ENCODE results near the gene IFI44. TPM values are rescaled to one million over a fixed set of nuclear protein-coding genes. Genes with fewer than 3 reads are reported as not detected.

The IFI44 gene
- total RNA-seq, 1 donor from 2014 or later = 80.5 TPM

DNA sequence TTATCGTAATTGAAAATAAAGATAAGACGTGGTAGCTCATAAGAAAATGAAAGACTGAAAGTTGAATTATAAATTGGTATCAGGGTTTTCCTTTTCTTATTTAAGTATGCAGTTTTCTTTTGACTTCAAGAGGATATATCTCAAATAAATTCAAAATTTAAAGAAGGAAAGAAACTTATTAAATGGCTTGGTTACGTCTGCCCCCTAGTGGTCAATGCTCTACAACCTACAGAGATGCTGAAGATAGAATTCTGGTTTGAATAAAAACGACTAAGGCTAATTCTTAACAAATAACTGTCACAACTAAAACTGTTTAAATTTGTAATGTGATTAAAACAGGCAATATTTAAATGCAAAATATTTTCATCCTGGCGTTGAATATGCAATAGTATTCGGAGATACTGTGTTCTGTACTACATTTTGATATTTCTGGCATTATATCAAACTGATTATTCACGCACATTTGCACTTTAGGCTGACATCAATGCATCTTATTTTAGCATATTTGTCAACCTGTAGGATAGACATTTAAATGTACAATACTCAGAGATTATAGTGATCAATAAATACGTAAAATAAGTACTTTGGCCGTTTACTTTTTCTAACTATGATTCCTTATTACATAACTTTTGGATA lies 26.8 kb downstream of the IFI44 start:
- no peaks in the 10 kb centered on the region for H3K9me3 ChIP-seq
- no peak overlapping the region for H3K27ac ChIP-seq
- H3K36me3 ChIP-seq = no peaks in the 10 kb centered on the region
- TF ChIP-seq, protein P1, sequence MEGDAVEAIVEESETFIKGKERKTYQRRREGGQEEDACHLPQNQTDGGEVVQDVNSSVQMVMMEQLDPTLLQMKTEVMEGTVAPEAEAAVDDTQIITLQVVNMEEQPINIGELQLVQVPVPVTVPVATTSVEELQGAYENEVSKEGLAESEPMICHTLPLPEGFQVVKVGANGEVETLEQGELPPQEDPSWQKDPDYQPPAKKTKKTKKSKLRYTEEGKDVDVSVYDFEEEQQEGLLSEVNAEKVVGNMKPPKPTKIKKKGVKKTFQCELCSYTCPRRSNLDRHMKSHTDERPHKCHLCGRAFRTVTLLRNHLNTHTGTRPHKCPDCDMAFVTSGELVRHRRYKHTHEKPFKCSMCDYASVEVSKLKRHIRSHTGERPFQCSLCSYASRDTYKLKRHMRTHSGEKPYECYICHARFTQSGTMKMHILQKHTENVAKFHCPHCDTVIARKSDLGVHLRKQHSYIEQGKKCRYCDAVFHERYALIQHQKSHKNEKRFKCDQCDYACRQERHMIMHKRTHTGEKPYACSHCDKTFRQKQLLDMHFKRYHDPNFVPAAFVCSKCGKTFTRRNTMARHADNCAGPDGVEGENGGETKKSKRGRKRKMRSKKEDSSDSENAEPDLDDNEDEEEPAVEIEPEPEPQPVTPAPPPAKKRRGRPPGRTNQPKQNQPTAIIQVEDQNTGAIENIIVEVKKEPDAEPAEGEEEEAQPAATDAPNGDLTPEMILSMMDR (IDR thresholded peaks at IDR 0.05) = peak; percentile 88
- intact Hi-C loops (cut with DNase I) = loop anchor here (5.0 kb wide), 1 partner anchor 59 kb away; no protein-coding TSS in a partner anchor
- ATAC-seq (peak in 1 of 2 donors; percentile 68), DNase-seq (no peak)
- H3K4me1 ChIP-seq = no peaks in the 10 kb centered on the region
- no peak overlapping the region for H3K4me3 ChIP-seq
- no peaks in the 10 kb centered on the region for H3K27me3 ChIP-seq (ENCODE audit: low read depth)

DNA sequence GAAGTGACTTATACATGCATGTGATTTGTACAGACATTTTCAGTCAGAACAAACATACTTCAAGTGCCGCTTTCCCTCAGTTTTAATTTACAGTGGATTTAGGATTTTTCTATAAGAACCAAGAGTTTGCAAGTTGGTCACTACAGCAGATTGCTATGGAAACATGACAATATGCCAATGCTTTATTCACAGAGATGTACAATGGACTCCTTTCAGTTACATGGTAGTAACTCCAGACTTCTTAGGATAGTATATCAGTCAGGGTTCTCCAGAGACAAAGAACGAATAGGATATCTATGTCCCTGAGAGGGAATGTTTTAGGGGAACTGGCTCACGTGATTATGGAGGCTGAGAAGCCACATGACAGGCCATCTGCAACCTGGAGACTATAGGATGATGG lies 27.4 kb downstream of the IFI44 start:
- H3K36me3 ChIP-seq = no peaks in the 10 kb centered on the region

DNA sequence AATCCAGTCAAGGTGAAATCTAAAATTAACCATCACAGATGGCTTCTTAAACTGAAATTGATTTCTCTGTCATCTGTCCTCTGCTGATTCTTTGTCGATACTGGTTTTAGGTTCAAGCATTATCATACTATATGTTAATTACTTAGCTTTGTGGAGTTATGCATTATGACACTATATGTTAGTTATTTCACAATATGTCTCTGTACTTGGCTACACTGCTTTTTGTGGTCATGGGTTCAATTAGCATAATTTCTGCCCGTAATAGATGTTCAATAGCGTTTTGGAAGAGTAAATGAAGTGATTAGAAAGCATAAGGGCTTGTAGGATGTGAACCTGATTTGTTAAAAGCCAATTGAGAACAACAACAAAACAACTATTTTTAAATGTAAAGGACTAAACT lies 28.2 kb downstream of the IFI44 start:
- no peak overlapping the region for H3K4me3 ChIP-seq
- no peaks in the 10 kb centered on the region for H3K9me3 ChIP-seq
- H3K27me3 ChIP-seq (ENCODE audit: low read depth) = no peaks in the 10 kb centered on the region
- DNase-seq (no peak), ATAC-seq (no peak)
- TF ChIP-seq, protein P1 (IDR thresholded peaks at IDR 0.05) = no peak
- H3K27ac ChIP-seq = no peak overlapping the region
- intact Hi-C loops (cut with DNase I) = loop anchor here (5.0 kb wide), 1 partner anchor 60 kb away; no protein-coding TSS in a partner anchor
- no peaks in the 10 kb centered on the region for H3K36me3 ChIP-seq
- H3K4me1 ChIP-seq = no peaks in the 10 kb centered on the region

More for the DNA sequence above, 27.4 kb downstream of the IFI44 start:
- no peak overlapping the region for H3K4me3 ChIP-seq
- TF ChIP-seq, protein P1 (IDR thresholded peaks at IDR 0.05) = no peak
- no peak for DNase-seq
- H3K4me1 ChIP-seq = no peaks in the 10 kb centered on the region
- intact Hi-C loops (cut with DNase I) = loop anchor here (5.0 kb wide), 1 partner anchor 60 kb away; no protein-coding TSS in a partner anchor
- H3K9me3 ChIP-seq = no peaks in the 10 kb centered on the region
- H3K27ac ChIP-seq = no peak overlapping the region
- H3K27me3 ChIP-seq (ENCODE audit: low read depth) = no peaks in the 10 kb centered on the region
- ATAC-seq = no peak

DNA sequence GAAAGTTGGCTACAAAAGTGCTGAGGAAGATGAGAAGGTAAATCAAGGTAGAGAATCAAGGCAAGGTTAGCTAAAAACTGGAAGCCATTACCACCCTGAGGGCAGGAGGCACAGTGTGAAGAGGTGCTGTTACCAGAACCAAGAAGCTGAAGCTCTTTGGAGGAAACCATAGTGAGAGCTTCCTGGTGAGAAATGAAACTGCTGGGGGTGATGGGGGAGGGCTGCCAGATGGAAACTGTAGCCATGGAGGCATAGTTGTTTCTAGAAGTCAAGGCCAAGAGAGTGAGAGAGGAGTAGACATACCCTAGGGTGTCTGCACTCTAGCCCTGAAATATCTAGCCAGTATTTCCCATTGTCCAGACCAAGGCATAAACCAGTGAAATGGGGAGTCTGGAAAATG lies 28.7 kb downstream of the IFI44 start:
- no peak for DNase-seq
- Histone ChIP-seq H3K4me1 (no peaks in the 10 kb centered on the region), H3K4me3 (no peak overlapping the region), H3K27ac (no peak overlapping the region), H3K36me3 (no peaks in the 10 kb centered on the region), H3K9me3 (no peaks in the 10 kb centered on the region), H3K27me3 (ENCODE audit: low read depth) (no peaks in the 10 kb centered on the region)
- ATAC-seq = no peak
- TF ChIP-seq, protein P1 (IDR thresholded peaks at IDR 0.05) = no peak
- intact Hi-C loops (cut with DNase I) = loop anchor here (5.0 kb wide), 1 partner anchor 61 kb away; no protein-coding TSS in a partner anchor

DNA sequence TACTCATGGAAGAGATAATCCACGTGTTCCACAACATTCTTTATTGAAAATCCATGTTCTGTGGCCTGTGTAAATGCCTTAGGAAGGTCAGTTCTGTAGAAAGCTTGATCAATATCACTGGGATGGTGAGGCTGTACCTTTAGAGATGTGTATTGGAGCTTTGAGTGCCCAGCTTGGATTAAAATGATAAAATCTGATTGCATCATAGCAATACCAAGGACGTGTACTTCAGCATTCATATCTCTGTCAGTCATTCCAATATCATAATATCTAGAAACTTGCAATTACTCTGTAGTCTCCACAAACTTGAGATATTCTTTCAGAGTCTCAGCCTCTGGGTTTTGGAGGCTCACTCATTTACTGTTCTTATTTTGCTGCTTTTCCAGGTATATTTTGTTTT lies 31.6 kb downstream of the IFI44 start:
- Histone ChIP-seq H3K36me3 (no peaks in the 10 kb centered on the region), H3K9me3 (no peaks in the 10 kb centered on the region), H3K27ac (no peak overlapping the region), H3K27me3 (ENCODE audit: low read depth) (no peaks in the 10 kb centered on the region), H3K4me3 (no peak overlapping the region), H3K4me1 (no peaks in the 10 kb centered on the region)
- TF ChIP-seq, protein P1 (IDR thresholded peaks at IDR 0.05) = no peak
- intact Hi-C loops (cut with DNase I) = no loop called here
- no peak for DNase-seq
- ATAC-seq = no peak

Data from lower lobe of right lung (tissue), 2 donors.